ENCODE measurements around the gene PAFAH1B2. TPM values are rescaled to one million over a fixed set of nuclear protein-coding genes. Genes with fewer than 3 reads are reported as not detected.
"Not testable (repeated sequence)": the region's sequence is repeated elsewhere in the genome, so short reads cannot be mapped to it uniquely, and the experiment has no call there.

PAFAH1B2 gene
- polyA plus RNA-seq, 1 experiment, result 51.2 TPM

DNA sequence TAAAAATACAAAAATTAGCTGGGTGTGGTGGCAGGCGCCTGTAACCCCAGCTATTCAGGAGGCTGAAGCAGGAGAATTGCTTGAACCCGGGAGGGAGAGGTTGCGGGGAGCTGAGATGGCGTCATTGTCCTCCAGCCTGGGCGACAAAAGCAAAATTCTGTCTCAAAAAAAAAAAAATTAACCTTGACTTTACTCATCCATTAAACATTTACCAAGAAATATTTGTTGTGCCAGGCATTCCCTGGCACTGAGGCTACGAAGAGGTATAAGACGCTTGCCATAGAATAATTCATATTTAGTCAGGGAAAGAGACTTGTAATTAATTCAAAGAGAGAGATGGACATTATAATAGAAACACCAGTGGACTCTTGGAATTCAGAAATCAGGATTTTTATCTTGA lies 13.2 kb upstream of the PAFAH1B2 start:
- ChIA-PET POLR2A (no interaction called here), CTCF (no interaction called here)
- Histone ChIP-seq H3K4me3 (ENCODE audit: low read depth, low read length) (no peak overlapping the region), H3K27me3 (ENCODE audit: control insufficient read depth, insufficient read depth, low read length) (peaks cover 3% of the 10 kb centered on the region), H3K36me3 (ENCODE audit: control insufficient read depth, insufficient read depth, low read length) (no peaks in the 10 kb centered on the region)
- no peak for DNase-seq (ENCODE audit: low read depth)
- TF ChIP-seq, protein P1, sequence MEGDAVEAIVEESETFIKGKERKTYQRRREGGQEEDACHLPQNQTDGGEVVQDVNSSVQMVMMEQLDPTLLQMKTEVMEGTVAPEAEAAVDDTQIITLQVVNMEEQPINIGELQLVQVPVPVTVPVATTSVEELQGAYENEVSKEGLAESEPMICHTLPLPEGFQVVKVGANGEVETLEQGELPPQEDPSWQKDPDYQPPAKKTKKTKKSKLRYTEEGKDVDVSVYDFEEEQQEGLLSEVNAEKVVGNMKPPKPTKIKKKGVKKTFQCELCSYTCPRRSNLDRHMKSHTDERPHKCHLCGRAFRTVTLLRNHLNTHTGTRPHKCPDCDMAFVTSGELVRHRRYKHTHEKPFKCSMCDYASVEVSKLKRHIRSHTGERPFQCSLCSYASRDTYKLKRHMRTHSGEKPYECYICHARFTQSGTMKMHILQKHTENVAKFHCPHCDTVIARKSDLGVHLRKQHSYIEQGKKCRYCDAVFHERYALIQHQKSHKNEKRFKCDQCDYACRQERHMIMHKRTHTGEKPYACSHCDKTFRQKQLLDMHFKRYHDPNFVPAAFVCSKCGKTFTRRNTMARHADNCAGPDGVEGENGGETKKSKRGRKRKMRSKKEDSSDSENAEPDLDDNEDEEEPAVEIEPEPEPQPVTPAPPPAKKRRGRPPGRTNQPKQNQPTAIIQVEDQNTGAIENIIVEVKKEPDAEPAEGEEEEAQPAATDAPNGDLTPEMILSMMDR (IDR thresholded peaks at IDR 0.05; ENCODE audit: insufficient read depth, low read depth, low read length), result no peak

DNA sequence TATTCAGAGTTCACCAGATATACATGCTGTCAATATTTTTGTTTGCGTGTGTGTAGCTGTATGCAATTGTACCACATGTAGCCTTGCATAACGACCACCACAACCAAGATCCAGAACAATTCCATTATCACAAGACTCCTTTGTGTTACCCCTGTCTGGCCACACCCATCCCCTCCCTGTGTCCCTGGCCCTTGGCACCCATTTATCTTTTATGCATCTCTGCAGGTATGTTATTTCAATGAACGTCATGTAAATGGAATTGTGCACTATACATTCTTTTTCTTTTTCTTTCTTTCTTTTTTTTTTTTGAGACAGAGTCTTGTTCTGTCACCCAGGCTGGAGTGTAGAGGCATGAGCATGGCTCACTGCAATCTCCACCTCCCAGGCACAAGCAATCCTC lies 9.7 kb upstream of the PAFAH1B2 start:
- Histone ChIP-seq H3K36me3 (ENCODE audit: control insufficient read depth, insufficient read depth, low read length) (no peaks in the 10 kb centered on the region), H3K4me3 (ENCODE audit: low read depth, low read length) (no peak overlapping the region), H3K27me3 (ENCODE audit: control insufficient read depth, insufficient read depth, low read length) (no peaks in the 10 kb centered on the region)
- ChIA-PET POLR2A (no interaction called here), CTCF (interaction anchor here (1.2 to 1.3 kb wide), 2 partner anchors 11 to 29 kb away, joined by 6 read pairs; no protein-coding TSS in a partner anchor)
- DNase-seq (ENCODE audit: low read depth), result no peak
- TF ChIP-seq, protein P1 (IDR thresholded peaks at IDR 0.05; ENCODE audit: insufficient read depth, low read depth, low read length), result no peak

- H3K4me3 ChIP-seq (ENCODE audit: low read depth, low read length); H3K27me3 ChIP-seq (ENCODE audit: control insufficient read depth, insufficient read depth, low read length); POLR2A ChIA-PET; CTCF ChIA-PET; H3K36me3 ChIP-seq (ENCODE audit: control insufficient read depth, insufficient read depth, low read length); DNase-seq (ENCODE audit: low read depth): not testable (repeated sequence)
These were observed 9.1 kb upstream of the PAFAH1B2 start for GRCh38 chr11:117134979-117135378.

- DNase-seq (ENCODE audit: low read depth); CTCF ChIA-PET; H3K4me3 ChIP-seq (ENCODE audit: low read depth, low read length); H3K27me3 ChIP-seq (ENCODE audit: control insufficient read depth, insufficient read depth, low read length); POLR2A ChIA-PET; H3K36me3 ChIP-seq (ENCODE audit: control insufficient read depth, insufficient read depth, low read length): not testable (repeated sequence)
These were observed 6.6 kb upstream of the PAFAH1B2 start for GRCh38 chr11:117137223-117138086.

DNA sequence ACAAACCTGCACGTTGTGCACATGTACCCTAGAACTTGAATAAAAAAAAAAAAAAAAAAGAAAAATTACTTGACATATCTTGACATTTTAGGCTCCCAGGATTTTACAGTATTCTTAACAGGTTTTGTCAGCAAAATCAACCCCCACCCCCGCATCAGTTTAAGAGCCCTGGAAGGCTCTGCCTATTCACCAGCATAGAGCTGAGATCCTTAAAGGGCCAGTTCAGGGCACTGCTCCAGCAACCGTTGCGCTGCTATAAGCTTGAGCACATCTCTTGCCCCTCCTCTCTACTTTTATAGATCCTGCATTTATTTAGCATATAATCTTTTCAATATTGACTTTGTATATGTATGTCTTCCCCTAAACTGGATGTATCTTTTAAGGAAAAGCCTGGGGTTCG lies 697 bp upstream of the PAFAH1B2 start:
- POLR2A ChIA-PET, result interaction anchor here (0.5 kb wide), 1 partner anchor 28 kb away, joined by 9 read pairs; no protein-coding TSS in a partner anchor
- no peaks in the 10 kb centered on the region; the same call in 1 of the 2 replicates for H3K36me3 ChIP-seq (ENCODE audit: control insufficient read depth, insufficient read depth, low read length)
- DNase-seq (ENCODE audit: low read depth), result no peak
- H3K27me3 ChIP-seq (ENCODE audit: control insufficient read depth, insufficient read depth, low read length), result no peaks in the 10 kb centered on the region
- TF ChIP-seq, protein P1 (IDR thresholded peaks at IDR 0.05; ENCODE audit: insufficient read depth, low read depth, low read length), result no peak
- CTCF ChIA-PET, result interaction anchor here (0.9 to 2.1 kb wide), 8 partner anchors 10 to 88 kb away, joined by 3 to 6 read pairs (median 4); partner anchors contain the start of genes PCSK7 and RNF214
- peak overlapping the region; percentile 60 for H3K4me3 ChIP-seq (ENCODE audit: low read depth, low read length)
